Muscle of arm (tissue), 12 donors: ENCODE data around the gene ZNF407. TPM values are rescaled to one million over a fixed set of nuclear protein-coding genes. Genes with fewer than 3 reads are reported as not detected.

Source experiments
- DNase-seq: peaks from one replicate; pipeline ENCODE4 v3.0.0-alpha.2; 2013
- polyA plus RNA-seq, 12 donors: library from polyadenylated mRNA; unstranded; fragments of 120-200 nt; gene quantifications; one replicate each; pipeline ENCODE4 v1.2.1, GENCODE V29; 2013; ENCODE audit not compliant: insufficient read length in 12 of 12

ZNF407 gene
- polyA plus RNA-seq, 12 donors, result 5.5 to 7.3 (median 6.4) TPM; not detected in 1

- DNase-seq, result no peak
Measured at GRCh38 chr18:74819433-74820059, 221.9 kb downstream of the ZNF407 start.

DNA sequence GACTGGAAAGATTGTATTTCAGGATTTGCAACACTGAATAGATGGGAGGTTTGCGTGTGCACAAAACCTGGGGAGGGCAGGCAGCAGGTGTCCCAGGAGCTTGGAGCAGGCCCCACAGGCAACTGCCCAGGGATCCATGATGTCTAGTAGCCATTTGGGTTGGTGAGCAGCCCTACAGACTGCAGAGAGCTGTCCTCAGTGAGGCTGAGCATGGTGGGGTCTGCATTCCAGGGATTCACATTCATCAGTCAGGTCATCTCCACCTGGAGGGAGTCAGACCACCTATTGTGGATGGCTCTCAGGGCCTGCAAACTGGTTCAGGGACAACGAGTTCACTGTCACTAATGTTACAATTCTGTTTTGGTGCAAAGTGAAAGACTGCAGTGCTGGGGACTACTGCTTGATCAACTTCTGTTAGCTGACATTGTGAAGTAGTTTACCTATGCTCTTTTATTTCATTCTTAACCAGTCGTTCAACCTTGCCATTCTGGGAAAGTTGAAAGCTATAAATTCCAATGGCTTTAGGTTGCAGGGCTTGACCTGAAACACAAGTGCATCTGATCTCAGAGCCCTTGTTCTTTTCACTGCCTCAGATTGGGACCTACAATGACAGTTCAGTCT lies 222.6 kb downstream of the ZNF407 start:
- DNase-seq, result no peak

DNA sequence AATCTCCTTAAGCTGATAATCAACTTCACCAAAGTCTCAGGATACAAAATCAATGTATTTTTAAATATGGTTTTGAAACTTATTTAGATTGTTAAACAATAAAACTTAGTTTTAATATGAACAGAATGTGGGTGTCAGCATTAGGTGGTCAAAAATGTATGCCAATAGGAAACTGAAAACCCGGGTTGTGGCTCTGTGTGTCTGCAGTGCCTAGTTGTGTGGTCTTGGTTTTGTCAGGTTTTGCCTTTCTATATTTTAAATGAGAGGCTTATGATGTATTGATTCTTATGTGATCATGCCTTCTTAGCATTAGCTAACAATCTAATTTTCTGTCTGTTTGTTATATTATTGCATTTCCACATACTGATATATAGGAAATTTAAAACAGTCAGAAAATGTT lies 227.8 kb downstream of the ZNF407 start:
- no peak for DNase-seq

- no peak for DNase-seq
Measured at GRCh38 chr18:74826572-74826971, 228.9 kb downstream of the ZNF407 start.

GRCh38 chr18:74828200-74828599 lies 230.5 kb downstream of the ZNF407 start:
- DNase-seq, result peak; percentile 15

- DNase-seq, result no peak
Measured at GRCh38 chr18:74831571-74832250, 234.0 kb downstream of the ZNF407 start.

- DNase-seq, result no peak
Measured at GRCh38 chr18:74832381-74832780, 234.7 kb downstream of the ZNF407 start.

DNA sequence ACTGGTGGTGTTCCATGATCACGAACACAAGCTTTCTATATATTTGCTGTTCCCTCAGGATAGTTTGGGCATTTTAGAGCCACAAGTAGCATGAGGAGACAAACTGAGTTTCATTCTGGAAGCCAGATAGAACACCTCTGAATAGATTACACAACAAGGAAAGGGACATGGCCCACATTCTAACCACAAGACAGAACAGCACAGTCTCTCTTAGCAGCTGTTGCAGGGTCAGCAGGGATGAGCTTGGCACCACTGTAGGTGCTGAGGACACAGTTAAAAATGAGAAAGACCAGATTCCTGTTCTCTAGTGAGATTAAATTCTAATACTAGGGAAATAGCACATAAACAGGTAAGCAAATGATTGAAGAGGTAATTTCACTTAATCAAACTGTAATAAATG lies 235.3 kb downstream of the ZNF407 start:
- DNase-seq, result no peak

GRCh38 chr18:74834424-74835309 lies 237.0 kb downstream of the ZNF407 start:
- DNase-seq, result no peak

DNA sequence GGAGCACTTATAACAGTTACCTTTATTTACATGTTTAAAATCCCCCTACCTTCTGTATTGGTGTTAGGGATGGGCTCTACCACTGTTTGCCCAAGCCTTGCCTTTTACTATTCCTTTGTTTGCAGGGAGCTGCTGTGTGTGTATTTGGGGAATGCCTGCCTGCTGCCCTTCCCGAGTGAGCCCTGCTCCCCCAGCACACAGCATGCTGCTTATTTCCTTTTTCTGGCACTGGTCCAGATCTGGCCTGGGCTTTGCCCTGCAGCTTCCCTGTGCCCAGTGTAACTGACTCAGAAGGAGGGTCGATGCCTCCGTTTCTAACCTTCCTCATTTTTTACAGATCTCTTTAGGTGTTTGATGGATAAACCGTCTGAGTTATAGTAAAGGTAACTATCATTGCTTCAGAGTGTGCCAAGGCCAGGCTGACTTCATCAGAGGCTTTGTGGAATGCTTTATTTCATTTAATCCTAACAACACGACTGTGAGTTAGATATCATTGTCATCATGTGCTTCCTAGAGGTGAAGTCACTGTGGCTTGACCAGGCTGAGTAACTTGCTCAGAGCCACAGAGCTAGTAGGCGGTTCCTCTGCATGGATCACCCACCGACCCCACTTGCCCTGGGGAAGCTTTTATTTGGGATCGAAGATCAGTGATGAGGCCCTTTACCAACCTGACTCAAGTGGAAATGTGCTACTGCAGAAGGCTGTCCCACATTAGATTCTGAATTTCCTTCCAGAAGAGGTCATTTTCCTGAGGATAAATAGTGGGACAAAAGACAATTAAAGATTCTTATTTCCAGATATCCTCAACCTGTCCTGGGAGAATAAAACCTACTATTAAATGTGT lies 238.8 kb downstream of the ZNF407 start:
- DNase-seq, result no peak

DNA sequence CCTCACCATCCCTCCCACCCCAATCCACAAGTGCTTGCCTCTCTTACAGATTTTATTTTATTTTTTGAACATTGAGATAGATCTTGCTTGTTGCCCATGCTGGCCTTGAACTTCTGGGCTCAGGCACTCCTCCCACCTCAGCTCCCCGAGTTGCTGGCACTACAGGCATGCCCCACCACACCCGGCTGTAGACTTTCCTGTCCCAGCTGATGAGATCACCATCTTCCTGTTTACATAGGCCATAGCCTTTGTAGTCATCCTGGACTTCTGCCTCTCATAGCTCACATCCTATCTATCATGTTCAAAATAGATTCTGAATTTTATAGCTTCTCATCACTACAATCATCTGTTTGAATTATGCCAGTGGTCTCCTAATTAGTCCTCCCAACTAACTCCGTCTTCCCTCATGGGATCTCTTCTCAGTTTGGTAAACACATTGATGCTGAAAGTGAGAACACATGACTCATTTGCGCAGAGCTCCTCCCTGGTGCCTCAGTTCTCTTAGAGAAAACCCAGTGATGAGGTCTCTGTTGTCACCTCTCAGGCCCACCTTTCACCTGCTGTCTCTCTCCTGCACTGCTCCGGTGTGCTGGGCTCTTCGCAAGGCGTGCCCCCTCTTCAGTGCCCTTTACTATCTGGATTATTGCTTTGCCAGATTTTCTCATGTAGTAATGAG lies 243.0 kb downstream of the ZNF407 start:
- DNase-seq, result no peak

DNA sequence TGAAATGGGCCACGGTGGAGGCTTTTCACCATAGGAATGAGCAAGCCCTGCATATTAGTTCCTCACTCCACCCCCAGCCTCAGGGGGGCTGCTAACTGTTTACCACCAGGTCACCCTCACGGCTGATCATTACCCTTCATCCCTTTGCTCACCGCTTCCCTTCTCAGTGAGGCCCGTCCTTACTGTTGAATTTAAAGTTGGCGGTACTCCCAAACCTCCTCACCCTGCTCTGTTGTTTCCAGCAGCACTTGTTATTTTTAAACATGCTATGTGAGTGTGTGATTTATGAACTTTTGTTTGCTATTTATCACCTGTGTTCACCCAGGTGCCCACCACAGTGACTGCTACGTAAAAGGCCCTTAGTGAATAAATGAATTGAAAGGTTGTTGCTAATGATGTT lies 243.6 kb downstream of the ZNF407 start:
- no peak for DNase-seq

DNA sequence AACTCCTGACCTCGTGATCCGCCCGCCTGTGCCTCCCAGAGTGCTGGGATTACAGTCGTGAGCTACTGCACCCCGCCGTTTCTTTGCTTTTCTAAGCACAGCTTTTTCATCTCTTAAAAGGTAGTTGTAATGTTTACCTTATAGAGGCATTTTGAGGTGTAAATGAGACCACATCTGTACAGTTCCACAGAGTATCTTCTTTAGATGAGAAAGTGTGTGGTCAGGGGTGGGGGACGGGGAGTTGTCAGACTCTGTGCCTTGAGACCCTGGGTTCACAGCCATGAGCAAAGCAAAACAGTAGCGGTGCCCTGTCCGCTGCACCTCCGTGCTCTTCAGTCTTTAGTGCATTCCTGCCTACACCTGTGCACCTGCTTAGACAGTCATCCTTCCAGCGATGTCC lies 251.6 kb downstream of the ZNF407 start:
- no peak for DNase-seq

DNA sequence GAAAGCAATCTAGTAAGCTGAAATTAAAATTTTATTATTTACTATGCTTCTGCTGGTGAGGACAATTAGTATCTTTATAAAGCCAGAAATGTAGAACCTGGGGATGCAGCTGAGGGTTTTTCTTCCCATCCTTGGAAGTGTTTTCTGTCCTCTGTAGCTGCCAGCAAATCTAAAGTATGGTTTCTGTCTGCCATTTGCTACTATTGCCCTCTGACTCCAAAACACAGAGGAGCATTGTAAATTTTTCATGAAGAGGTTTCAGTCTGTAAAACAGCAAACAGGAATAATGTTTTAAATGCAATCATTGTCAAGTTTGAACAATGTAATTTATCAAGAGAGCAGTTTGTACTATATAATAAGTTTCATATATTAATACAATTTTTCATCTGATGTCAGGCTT lies 258.8 kb downstream of the ZNF407 start:
- no peak for DNase-seq

- no peak for DNase-seq
Measured at GRCh38 chr18:74856928-74857327, 259.3 kb downstream of the ZNF407 start.

DNA sequence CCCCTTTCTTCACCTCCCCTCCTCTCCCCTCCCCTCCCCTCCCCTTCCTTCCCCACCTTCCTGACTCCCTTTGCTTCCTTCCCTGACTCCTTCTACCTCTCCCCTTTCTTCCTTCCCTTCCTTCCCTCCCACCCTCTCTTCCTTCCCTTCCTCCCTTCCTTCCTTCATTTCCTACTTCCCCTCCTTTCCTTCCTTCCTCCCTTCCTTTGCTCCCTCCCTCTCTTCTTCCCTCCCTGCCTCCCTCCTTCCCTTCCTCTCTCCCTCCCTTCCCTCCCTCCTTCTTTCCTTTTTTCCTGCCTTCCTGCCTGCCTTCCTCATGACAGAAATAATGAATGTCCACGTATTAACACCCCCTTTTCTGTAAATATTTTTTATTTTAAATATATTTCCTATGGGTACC lies 260.2 kb downstream of the ZNF407 start:
- no peak for DNase-seq

- no peak for DNase-seq
Measured at GRCh38 chr18:74861154-74861553, 263.5 kb downstream of the ZNF407 start.

GRCh38 chr18:74862094-74862493 lies 264.4 kb downstream of the ZNF407 start:
- DNase-seq, result no peak

DNA sequence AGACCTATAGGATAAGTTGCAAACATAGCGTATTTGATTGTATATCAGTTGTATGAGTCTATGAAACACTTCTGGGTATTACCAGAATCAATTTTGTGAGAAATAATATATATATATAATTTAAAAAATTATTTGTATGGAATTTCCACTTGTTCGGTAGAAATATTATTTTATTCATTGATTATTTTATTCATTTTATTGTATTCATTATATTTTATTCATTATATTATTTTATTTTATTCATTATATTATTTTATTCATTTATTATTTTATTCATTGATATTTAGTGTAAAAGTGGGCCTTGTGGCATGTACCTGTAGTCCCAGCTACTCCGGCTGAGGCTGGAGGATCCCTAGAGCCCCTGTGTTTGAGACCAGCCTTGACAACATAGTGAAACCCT lies 268.9 kb downstream of the ZNF407 start:
- DNase-seq, result no peak

DNA sequence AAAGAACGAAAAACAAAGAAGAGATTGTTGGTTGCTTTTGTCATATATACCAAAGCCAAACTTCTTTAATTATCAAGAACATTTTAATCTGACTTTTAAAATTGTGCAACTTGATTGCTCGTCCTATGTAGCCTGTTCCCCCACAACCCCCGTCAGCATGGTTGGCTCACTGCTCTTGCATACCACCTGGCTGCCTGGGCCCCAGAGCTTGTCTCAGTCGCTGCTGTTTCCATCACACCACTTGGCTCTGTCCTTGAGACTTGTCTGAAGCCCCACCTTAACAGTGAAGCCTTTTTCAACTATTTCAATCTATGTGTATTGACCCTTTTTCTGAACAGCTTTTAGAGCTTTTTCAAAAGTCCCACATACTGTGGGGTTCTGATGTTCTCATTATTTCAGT lies 270.8 kb downstream of the ZNF407 start:
- DNase-seq, result no peak
